ENCODE results near the gene NPEPL1. TPM values are rescaled to one million over a fixed set of nuclear protein-coding genes. Genes with fewer than 3 reads are reported as not detected.

The NPEPL1 gene
- polyA plus RNA-seq, 1 donor (not counting 4 experiments of a cell fraction or from before 2014, with no cell fraction given), result 4.4 TPM

DNA sequence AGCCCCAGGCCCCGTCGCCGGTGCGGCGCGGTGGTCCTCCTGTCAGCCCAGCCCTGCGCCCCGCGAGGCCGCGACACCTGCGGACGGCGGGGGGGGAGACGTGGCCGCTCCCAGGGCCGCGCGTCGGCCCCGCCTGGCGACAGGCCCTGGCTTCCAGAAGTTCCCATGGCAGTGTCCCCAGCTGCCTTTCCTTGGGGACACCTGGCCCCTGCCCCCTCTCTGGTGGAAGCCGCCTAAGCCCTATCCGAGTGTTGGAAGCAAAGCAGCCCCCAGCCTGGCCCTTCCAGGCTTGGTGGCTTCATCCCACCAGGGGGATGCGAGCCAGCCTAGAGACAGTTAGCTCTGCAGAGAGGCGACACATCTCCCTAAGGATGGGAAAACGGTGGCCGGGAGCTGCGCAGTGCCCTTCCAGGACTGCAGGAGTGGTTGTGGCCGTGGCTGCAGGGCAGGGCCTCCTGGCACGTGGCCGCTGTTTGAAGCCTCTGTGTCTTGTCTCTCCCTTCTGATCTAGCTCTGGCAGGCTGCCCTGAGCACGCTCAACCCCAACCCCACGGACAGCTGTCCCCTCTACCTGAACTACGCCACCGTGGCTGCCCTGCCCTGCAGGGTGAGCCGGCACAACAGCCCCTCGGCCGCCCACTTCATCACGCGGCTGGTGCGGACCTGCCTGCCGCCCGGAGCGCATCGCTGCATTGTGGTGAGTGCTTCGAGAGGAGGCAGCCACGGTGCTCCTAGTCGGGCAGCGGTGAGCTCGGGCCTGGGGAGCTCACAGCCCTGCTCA is 816 bp downstream of the NPEPL1 start:
- H4K20me1 ChIP-seq (ENCODE audit: control insufficient read depth, extremely low read depth, insufficient read depth, low read length), result no peaks in the 10 kb centered on the region
- H3K4me2 ChIP-seq (ENCODE audit: control insufficient read depth, extremely low read depth, insufficient read depth, low read depth, low read length), result peak overlapping the region; percentile 49
- peaks cover 0 to 2% of the 10 kb centered on the region in 2 experiments for H3K36me3 ChIP-seq (ENCODE audit: control insufficient read depth in 2 of 2, extremely low read depth in 1 of 2, insufficient read depth in 2 of 2, low read length in 2 of 2)
- no peak overlapping the region for H3K27ac ChIP-seq (ENCODE audit: control insufficient read depth, insufficient read depth, low read length)
- peak overlapping the region; percentile 67 for H3K9ac ChIP-seq (ENCODE audit: control insufficient read depth, extremely low read depth, insufficient read depth, low read length)
- peak overlapping the region; percentile 23 to 52 (median 31) for H3K4me3 ChIP-seq (ENCODE audit: control insufficient read depth in 2 of 3, extremely low read depth in 1 of 3, insufficient read depth in 2 of 3, low read depth in 1 of 3, low read length in 3 of 3)
- H3K4me1 ChIP-seq (ENCODE audit: control insufficient read depth, extremely low read depth, insufficient read depth, low read length), result peaks cover 10% of the 10 kb centered on the region
- no peak for DNase-seq (ENCODE audit: low read depth, low spot score)
- no peaks in the 10 kb centered on the region for H3K9me3 ChIP-seq (ENCODE audit: control insufficient read depth, low read depth, low read length)
- H2AFZ ChIP-seq (ENCODE audit: control insufficient read depth, low read length), result peak overlapping the region; percentile 30
- no peak for TF ChIP-seq EZH2 (IDR thresholded peaks at IDR 0.05; ENCODE audit: low read length)
- TF ChIP-seq, protein P1, sequence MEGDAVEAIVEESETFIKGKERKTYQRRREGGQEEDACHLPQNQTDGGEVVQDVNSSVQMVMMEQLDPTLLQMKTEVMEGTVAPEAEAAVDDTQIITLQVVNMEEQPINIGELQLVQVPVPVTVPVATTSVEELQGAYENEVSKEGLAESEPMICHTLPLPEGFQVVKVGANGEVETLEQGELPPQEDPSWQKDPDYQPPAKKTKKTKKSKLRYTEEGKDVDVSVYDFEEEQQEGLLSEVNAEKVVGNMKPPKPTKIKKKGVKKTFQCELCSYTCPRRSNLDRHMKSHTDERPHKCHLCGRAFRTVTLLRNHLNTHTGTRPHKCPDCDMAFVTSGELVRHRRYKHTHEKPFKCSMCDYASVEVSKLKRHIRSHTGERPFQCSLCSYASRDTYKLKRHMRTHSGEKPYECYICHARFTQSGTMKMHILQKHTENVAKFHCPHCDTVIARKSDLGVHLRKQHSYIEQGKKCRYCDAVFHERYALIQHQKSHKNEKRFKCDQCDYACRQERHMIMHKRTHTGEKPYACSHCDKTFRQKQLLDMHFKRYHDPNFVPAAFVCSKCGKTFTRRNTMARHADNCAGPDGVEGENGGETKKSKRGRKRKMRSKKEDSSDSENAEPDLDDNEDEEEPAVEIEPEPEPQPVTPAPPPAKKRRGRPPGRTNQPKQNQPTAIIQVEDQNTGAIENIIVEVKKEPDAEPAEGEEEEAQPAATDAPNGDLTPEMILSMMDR (optimal IDR thresholded peaks at IDR 0.05 in 1 of 3, IDR thresholded peaks at IDR 0.05 in 1 of 3, conservative IDR thresholded peaks at IDR 0.05 in 1 of 3; ENCODE audit: extremely low read depth in 1 of 3, insufficient read depth in 2 of 3, low read length in 3 of 3), result no peak
- H3K9me1 ChIP-seq (ENCODE audit: control insufficient read depth, extremely low read depth, insufficient read depth, low read length), result no peaks in the 10 kb centered on the region
- dilution Hi-C loops (cut with MboI; ENCODE audit: extremely low pct_ligation_motif_present, low sequenced_read_pairs), result no loop called here
- no peaks in the 10 kb centered on the region for H3K79me2 ChIP-seq (ENCODE audit: control insufficient read depth, insufficient read depth, low read length)
- no peaks in the 10 kb centered on the region for H3K27me3 ChIP-seq (ENCODE audit: control insufficient read depth, extremely low read depth, insufficient read depth, low read length)
- FAIRE-seq, result no peak

DNA sequence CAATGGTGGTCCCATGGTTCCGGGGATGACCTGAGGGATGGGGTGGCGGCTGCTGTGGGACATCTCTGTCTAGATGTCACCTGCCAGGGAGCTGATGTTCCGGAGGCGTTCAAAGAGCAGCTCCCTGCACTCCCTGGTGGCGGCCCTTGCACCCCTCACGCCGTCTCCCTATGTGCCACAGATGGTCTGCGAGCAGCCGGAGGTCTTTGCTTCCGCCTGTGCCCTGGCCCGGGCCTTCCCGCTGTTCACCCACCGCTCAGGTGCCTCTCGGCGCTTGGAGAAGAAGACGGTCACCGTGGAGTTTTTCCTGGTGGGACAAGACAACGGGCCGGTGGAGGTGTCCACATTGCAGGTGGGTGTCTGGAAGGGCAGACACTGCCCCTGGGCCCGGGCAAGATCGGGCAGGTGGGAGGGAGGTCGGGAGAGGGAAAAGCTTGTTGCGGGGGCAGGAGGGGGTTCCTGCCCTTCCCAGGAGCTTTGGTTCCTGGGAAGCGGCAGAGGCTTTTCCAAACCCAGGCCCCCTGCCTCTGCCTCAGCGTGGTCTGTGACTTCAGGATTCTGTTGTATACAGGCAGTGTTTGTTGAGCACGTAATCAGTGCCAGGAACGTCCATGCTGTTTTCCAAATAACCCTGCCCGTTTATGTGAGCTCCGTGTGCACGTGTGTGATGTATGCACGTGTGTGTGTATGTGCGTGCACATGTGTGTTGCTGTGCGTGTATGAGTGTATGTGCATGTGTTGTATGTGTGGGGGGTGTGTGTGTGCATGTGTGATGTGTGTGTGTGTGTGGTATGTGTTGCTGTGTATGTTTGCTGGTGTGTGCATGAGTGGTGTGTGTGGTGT is 1.9 kb downstream of the NPEPL1 start:
- H3K9ac ChIP-seq (ENCODE audit: control insufficient read depth, extremely low read depth, insufficient read depth, low read length), result no peak overlapping the region
- TF ChIP-seq, protein P1 (optimal IDR thresholded peaks at IDR 0.05 in 1 of 3, IDR thresholded peaks at IDR 0.05 in 1 of 3, conservative IDR thresholded peaks at IDR 0.05 in 1 of 3; ENCODE audit: extremely low read depth in 1 of 3, insufficient read depth in 2 of 3, low read length in 3 of 3), result no peak
- TF ChIP-seq EZH2 (IDR thresholded peaks at IDR 0.05; ENCODE audit: low read length), result no peak

More for the DNA sequence above, 1.9 kb downstream of the NPEPL1 start:
- Histone ChIP-seq H2AFZ (ENCODE audit: control insufficient read depth, low read length) (no peak overlapping the region), H3K79me2 (ENCODE audit: control insufficient read depth, insufficient read depth, low read length) (no peaks in the 10 kb centered on the region), H4K20me1 (ENCODE audit: control insufficient read depth, extremely low read depth, insufficient read depth, low read length) (no peaks in the 10 kb centered on the region), H3K9me1 (ENCODE audit: control insufficient read depth, extremely low read depth, insufficient read depth, low read length) (no peaks in the 10 kb centered on the region), H3K4me2 (ENCODE audit: control insufficient read depth, extremely low read depth, insufficient read depth, low read depth, low read length) (no peak overlapping the region), H3K27me3 (ENCODE audit: control insufficient read depth, extremely low read depth, insufficient read depth, low read length) (no peaks in the 10 kb centered on the region), H3K27ac (ENCODE audit: control insufficient read depth, insufficient read depth, low read length) (no peak overlapping the region), H3K4me3 (ENCODE audit: control insufficient read depth in 2 of 3, extremely low read depth in 1 of 3, insufficient read depth in 2 of 3, low read depth in 1 of 3, low read length in 3 of 3) (no peak overlapping the region), H3K9me3 (ENCODE audit: control insufficient read depth, low read depth, low read length) (no peaks in the 10 kb centered on the region), H3K4me1 (ENCODE audit: control insufficient read depth, extremely low read depth, insufficient read depth, low read length) (peaks cover 10% of the 10 kb centered on the region), H3K36me3 (ENCODE audit: control insufficient read depth in 2 of 2, extremely low read depth in 1 of 2, insufficient read depth in 2 of 2, low read length in 2 of 2) (peaks cover 0 to 6% of the 10 kb centered on the region in 2 experiments)
- FAIRE-seq (no peak), DNase-seq (ENCODE audit: low read depth, low spot score) (no peak)
- dilution Hi-C loops (cut with MboI; ENCODE audit: extremely low pct_ligation_motif_present, low sequenced_read_pairs), result no loop called here
